ENCODE measurements around the gene COX17. TPM values are rescaled to one million over a fixed set of nuclear protein-coding genes. Genes with fewer than 3 reads are reported as not detected.

COX17 gene
- total RNA-seq, 4 donors from 2014 or later: 12.8 to 73.0 (median 46.0) TPM

GRCh38 chr3:119641416-119641815 is 35.8 kb downstream of the COX17 start:
- intact Hi-C loops (cut with DNase I): no loop called here
- 99 to 100% methylated on average over 2 of the region's 2 CpGs for WGBS, 2 donors
- H3K9me3 ChIP-seq: no peaks in the 10 kb centered on the region
- H3K27ac ChIP-seq: no peak overlapping the region
- H3K4me3 ChIP-seq (replicated peaks in 1 of 3): no peak overlapping the region
- TF ChIP-seq, protein P1, sequence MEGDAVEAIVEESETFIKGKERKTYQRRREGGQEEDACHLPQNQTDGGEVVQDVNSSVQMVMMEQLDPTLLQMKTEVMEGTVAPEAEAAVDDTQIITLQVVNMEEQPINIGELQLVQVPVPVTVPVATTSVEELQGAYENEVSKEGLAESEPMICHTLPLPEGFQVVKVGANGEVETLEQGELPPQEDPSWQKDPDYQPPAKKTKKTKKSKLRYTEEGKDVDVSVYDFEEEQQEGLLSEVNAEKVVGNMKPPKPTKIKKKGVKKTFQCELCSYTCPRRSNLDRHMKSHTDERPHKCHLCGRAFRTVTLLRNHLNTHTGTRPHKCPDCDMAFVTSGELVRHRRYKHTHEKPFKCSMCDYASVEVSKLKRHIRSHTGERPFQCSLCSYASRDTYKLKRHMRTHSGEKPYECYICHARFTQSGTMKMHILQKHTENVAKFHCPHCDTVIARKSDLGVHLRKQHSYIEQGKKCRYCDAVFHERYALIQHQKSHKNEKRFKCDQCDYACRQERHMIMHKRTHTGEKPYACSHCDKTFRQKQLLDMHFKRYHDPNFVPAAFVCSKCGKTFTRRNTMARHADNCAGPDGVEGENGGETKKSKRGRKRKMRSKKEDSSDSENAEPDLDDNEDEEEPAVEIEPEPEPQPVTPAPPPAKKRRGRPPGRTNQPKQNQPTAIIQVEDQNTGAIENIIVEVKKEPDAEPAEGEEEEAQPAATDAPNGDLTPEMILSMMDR (IDR thresholded peaks at IDR 0.05): no peak
- TF ChIP-seq POLR2A (IDR thresholded peaks at IDR 0.05): no peak
- no peaks in the 10 kb centered on the region for H3K27me3 ChIP-seq
- H3K4me1 ChIP-seq: peaks cover 28 to 35% of the 10 kb centered on the region in 2 donors
- no peaks in the 10 kb centered on the region for H3K36me3 ChIP-seq
- no peak for DNase-seq

GRCh38 chr3:119639494-119640350 is 37.5 kb downstream of the COX17 start:
- WGBS, 2 donors: 76 to 89% methylated on average over 2 of the region's 2 CpGs
- no peaks in the 10 kb centered on the region for H3K9me3 ChIP-seq
- intact Hi-C loops (cut with DNase I): no loop called here
- H3K4me1 ChIP-seq: peaks cover 28 to 43% of the 10 kb centered on the region in 2 donors
- H3K4me3 ChIP-seq (replicated peaks in 1 of 3): no peak overlapping the region
- H3K27ac ChIP-seq: peak overlapping the region; percentile 77 to 96 (median 92)
- TF ChIP-seq, protein P1 (IDR thresholded peaks at IDR 0.05): no peak
- TF ChIP-seq POLR2A (IDR thresholded peaks at IDR 0.05): no peak
- no peak for DNase-seq
- H3K27me3 ChIP-seq: no peaks in the 10 kb centered on the region
- no peaks in the 10 kb centered on the region for H3K36me3 ChIP-seq

DNA sequence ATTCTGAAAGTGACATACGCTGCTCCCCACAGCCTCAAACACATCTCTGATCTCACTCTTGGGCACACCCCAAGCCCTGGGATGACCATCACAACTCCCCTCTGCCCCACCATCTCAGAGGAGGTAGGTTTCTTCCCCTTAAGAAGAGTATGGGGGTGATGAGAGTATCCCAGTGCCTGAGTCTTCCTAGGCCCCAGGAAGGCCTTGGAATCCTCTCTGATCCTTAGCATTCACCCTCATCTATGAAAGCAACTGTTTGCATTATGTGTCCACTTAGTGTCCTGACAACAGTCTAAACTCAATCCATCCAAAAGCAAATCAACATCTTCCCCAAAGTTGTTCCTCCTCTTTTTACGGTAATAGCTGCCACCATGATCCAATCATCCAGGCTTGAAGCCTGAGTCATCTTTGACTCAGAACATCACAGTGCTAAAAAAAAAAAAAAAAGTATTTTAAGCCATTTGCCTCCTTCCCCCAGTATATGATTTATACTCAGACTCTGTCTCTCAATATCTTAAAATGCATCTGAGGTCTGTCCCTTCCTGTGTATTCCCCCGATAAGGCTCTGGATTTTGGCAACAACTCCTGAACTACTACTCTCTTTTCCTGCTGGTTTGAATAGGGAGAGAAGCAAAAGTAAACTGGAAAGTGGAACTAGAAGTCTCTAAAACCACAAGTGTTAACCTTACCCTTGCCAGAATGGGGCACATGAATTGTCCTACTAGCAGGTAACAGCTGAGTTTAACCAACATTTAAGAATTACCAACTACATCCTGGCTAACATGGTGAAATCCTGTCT is 39.3 kb downstream of the COX17 start:
- Histone ChIP-seq H3K9me3 (no peaks in the 10 kb centered on the region), H3K27ac (peak overlapping the region; percentile 77 to 96 (median 92)), H3K4me3 (replicated peaks in 1 of 3) (no peak overlapping the region), H3K27me3 (no peaks in the 10 kb centered on the region), H3K36me3 (no peaks in the 10 kb centered on the region), H3K4me1 (peaks cover 24 to 37% of the 10 kb centered on the region in 2 donors)
- no peak for DNase-seq
- TF ChIP-seq POLR2A (IDR thresholded peaks at IDR 0.05): no peak
- TF ChIP-seq, protein P1 (IDR thresholded peaks at IDR 0.05): no peak
- WGBS, 2 donors: 35 to 36% methylated on average over 3 of the region's 3 CpGs
- intact Hi-C loops (cut with DNase I): no loop called here

- peak overlapping the region; percentile 77 to 96 (median 92) for H3K27ac ChIP-seq
- no peaks in the 10 kb centered on the region for H3K9me3 ChIP-seq
- TF ChIP-seq, protein P1 (IDR thresholded peaks at IDR 0.05): no peak
- no peak for TF ChIP-seq POLR2A (IDR thresholded peaks at IDR 0.05)
- DNase-seq: no peak
- no peak overlapping the region for H3K4me3 ChIP-seq (replicated peaks in 1 of 3)
- no peaks in the 10 kb centered on the region for H3K36me3 ChIP-seq
- H3K4me1 ChIP-seq: peaks cover 24 to 36% of the 10 kb centered on the region in 2 donors
- no peaks in the 10 kb centered on the region for H3K27me3 ChIP-seq
- 94 to 96% methylated on average over 4 of the region's 4 CpGs for WGBS, 2 donors
- intact Hi-C loops (cut with DNase I): no loop called here
Measured at GRCh38 chr3:119636891-119637611, 40.2 kb downstream of the COX17 start.
